ENCODE measurements around the gene SLC2A2. TPM values are rescaled to one million over a fixed set of nuclear protein-coding genes. Genes with fewer than 3 reads are reported as not detected.

The SLC2A2 gene
- total and polyA plus RNA-seq, 2 experiments from 2014 or later = 40.8 to 123 TPM

DNA sequence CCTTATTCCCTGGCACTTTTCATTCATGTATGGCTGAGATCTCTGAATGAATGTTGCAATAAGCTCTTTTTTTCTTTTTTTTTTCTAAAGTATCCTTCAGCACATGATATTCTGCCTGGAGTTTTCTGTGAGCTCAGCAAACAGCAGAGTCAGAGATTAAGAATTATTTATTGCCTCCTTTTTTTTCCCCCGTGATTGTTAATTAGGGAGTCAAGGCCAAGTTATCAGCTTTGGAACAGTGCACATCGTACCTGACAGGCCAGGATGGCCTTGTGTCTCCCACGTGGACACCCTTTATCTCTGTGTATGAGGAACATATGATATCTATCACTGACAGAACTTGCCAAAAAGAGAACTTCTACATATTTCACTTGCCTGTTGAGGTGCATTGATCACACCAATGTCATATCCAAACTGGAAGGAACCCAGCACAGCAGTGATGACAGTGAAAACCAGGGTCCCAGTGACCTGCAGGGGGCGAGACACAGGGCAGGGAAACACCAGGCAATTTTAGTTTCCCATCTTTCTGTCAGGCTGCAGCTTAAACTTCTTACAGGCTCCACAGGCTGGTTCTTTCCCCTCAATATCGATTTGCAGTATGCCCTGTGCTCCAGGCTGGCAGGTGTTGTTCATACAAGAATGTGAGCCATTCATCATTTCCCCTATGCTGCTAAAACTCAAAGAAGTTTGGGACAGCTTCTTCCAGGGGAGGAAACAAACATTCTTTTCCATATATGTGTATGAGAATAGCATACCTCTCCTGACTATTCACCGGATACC is 8.2 kb downstream of the SLC2A2 start:
- Histone ChIP-seq H3K36me3 (replicated peaks; ENCODE audit: insufficient read depth, low read depth) (no peaks in the 10 kb centered on the region), H3K4me1 (ENCODE audit: insufficient read depth) (peaks cover 8% of the 10 kb centered on the region), H3K9me3 (ENCODE audit: low read depth) (no peaks in the 10 kb centered on the region), H2AFZ (no peak overlapping the region), H3K4me3 (no peak overlapping the region), H3K27ac (peak overlapping the region; percentile 60), H3K79me2 (no peaks in the 10 kb centered on the region), H3K27me3 (no peaks in the 10 kb centered on the region), H3K4me2 (peak overlapping the region; percentile 16), H3K9me2 (replicated peaks; ENCODE audit: insufficient read depth) (no peaks in the 10 kb centered on the region), H4K20me1 (ENCODE audit: insufficient read depth, poor library complexity, severe bottlenecking) (no peaks in the 10 kb centered on the region)
- DNase-seq (ENCODE audit: low spot score) = peak; percentile 44
- no peak for TF ChIP-seq EZH2phosphoT487 (IDR thresholded peaks at IDR 0.05; ENCODE audit: low read depth, severe bottlenecking, unreplicated experiment)
- TF ChIP-seq, protein P1, sequence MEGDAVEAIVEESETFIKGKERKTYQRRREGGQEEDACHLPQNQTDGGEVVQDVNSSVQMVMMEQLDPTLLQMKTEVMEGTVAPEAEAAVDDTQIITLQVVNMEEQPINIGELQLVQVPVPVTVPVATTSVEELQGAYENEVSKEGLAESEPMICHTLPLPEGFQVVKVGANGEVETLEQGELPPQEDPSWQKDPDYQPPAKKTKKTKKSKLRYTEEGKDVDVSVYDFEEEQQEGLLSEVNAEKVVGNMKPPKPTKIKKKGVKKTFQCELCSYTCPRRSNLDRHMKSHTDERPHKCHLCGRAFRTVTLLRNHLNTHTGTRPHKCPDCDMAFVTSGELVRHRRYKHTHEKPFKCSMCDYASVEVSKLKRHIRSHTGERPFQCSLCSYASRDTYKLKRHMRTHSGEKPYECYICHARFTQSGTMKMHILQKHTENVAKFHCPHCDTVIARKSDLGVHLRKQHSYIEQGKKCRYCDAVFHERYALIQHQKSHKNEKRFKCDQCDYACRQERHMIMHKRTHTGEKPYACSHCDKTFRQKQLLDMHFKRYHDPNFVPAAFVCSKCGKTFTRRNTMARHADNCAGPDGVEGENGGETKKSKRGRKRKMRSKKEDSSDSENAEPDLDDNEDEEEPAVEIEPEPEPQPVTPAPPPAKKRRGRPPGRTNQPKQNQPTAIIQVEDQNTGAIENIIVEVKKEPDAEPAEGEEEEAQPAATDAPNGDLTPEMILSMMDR (IDR thresholded peaks at IDR 0.05; ENCODE audit: poor library complexity) = peak; percentile 28
- no peak for TF ChIP-seq EZH2 (IDR thresholded peaks at IDR 0.05; ENCODE audit: borderline replicate concordance)
- WGBS (ENCODE audit: low lambda C conversion rate, missing lambda C conversion rate) = 51% methylated on average over 6 of the region's 6 CpGs

DNA sequence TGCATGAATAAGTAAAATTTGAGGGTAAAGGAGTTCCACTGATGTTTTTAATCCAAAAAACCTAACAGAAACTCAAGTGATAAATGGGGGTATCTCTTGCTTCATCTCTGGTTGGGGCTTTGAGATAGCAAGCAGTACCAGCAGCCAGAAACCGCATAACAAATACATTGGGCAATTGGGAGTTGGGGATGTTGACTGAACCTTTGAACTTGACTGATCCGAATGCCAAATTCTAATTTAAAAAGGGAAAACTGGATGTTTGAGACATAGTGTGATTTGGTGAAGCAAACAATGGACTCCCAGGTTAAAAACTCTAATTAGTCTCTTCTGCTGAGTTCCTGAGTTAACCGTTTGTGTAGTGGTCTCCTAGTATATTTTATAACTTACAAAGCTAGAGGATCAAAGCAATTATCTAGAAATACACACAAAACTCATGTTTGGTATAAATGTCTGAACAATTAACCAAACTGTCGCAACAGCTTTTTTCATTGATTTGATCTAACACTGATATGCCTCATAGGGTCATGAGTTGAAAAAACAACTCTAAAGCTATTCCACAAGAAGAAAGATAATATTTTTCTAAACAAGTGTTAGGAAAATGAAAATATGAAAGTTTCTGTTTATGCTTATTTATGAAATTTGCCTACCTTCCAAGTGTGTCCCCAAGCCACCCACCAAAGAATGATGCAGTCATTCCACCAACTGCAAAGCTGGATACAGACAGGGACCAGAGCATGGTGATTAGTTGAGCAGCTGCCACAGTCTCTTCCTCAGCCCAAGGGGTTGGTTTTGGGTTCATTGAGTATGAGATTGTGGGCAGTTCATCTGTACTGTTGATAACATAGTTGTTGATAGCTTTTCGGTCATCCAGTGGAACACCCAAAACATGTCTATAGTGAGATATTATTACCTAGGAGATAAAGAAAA is 12.4 kb downstream of the SLC2A2 start:
- H3K9me2 ChIP-seq (replicated peaks; ENCODE audit: insufficient read depth) = no peaks in the 10 kb centered on the region
- DNase-seq (ENCODE audit: low spot score) = no peak
- peaks cover 8% of the 10 kb centered on the region for H3K4me1 ChIP-seq (ENCODE audit: insufficient read depth)
- H3K36me3 ChIP-seq (replicated peaks; ENCODE audit: insufficient read depth, low read depth) = no peaks in the 10 kb centered on the region
- no peaks in the 10 kb centered on the region for H3K79me2 ChIP-seq
- TF ChIP-seq EZH2 (IDR thresholded peaks at IDR 0.05; ENCODE audit: borderline replicate concordance) = no peak
- TF ChIP-seq, protein P1 (IDR thresholded peaks at IDR 0.05; ENCODE audit: poor library complexity) = no peak
- H3K4me2 ChIP-seq = no peak overlapping the region
- 74% methylated on average over 5 of the region's 5 CpGs for WGBS (ENCODE audit: low lambda C conversion rate, missing lambda C conversion rate)
- no peak overlapping the region for H2AFZ ChIP-seq
- no peaks in the 10 kb centered on the region for H4K20me1 ChIP-seq (ENCODE audit: insufficient read depth, poor library complexity, severe bottlenecking)
- H3K27me3 ChIP-seq = no peaks in the 10 kb centered on the region
- H3K4me3 ChIP-seq = no peak overlapping the region
- no peaks in the 10 kb centered on the region for H3K9me3 ChIP-seq (ENCODE audit: low read depth)
- no peak overlapping the region for H3K27ac ChIP-seq

GRCh38 chr3:171011873-171012336 is 14.6 kb downstream of the SLC2A2 start:
- H3K9me2 ChIP-seq (replicated peaks; ENCODE audit: insufficient read depth) = no peaks in the 10 kb centered on the region
- H3K36me3 ChIP-seq (replicated peaks; ENCODE audit: insufficient read depth, low read depth) = no peaks in the 10 kb centered on the region
- H3K27me3 ChIP-seq = no peaks in the 10 kb centered on the region
- H3K4me3 ChIP-seq = no peak overlapping the region
- no peak overlapping the region for H2AFZ ChIP-seq
- no peaks in the 10 kb centered on the region for H4K20me1 ChIP-seq (ENCODE audit: insufficient read depth, poor library complexity, severe bottlenecking)
- peak overlapping the region; percentile 60 for H3K27ac ChIP-seq
- H3K4me2 ChIP-seq = no peak overlapping the region
- TF ChIP-seq EZH2 (IDR thresholded peaks at IDR 0.05; ENCODE audit: borderline replicate concordance) = no peak
- TF ChIP-seq, protein P1 (IDR thresholded peaks at IDR 0.05; ENCODE audit: poor library complexity) = no peak
- no peak for TF ChIP-seq EZH2phosphoT487 (IDR thresholded peaks at IDR 0.05; ENCODE audit: low read depth, severe bottlenecking, unreplicated experiment)
- 87% methylated on average over 4 of the region's 4 CpGs for WGBS (ENCODE audit: low lambda C conversion rate, missing lambda C conversion rate)
- no peaks in the 10 kb centered on the region for H3K79me2 ChIP-seq
- peaks cover 4% of the 10 kb centered on the region for H3K4me1 ChIP-seq (ENCODE audit: insufficient read depth)
- DNase-seq (ENCODE audit: low spot score) = no peak
- no peaks in the 10 kb centered on the region for H3K9me3 ChIP-seq (ENCODE audit: low read depth)
